ENCODE results near the gene ACAT2. TPM values are rescaled to one million over a fixed set of nuclear protein-coding genes. Genes with fewer than 3 reads are reported as not detected.

ACAT2 gene
- total and polyA plus RNA-seq, 3 donors from 2014 or later, result 15.8 to 45.9 (median 17.1) TPM

DNA sequence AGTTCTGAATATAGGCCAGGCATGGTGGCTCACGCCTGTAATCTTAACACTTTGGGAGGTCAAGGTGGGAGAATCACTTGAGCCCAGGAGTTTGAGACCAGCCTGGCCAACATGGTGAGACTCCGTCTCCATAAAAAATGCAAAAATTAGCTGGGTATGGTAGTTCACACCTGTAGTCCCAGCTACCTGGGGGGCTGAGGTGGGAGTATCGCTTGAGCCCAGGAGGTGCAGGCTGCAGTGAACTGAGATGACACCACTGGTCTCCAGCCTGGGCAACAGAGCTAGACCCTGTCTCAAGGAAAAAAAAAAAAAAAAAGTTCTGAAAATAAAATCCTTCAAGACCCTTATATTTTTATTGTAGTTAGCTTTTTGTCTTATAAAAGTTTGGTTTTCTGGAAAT lies 46.2 kb upstream of the ACAT2 start:
- 95 to 100% methylated on average over 3 of the region's 3 CpGs for WGBS, 2 donors
- Histone ChIP-seq H3K27ac (peak overlapping the region; percentile 13 to 84), H3K27me3 (no peaks in the 10 kb centered on the region), H3K36me3 (ENCODE audit: low read depth, missing control alignments) (no peaks in the 10 kb centered on the region), H3K4me3 (no peak overlapping the region), H3K9me3 (no peaks in the 10 kb centered on the region), H3K4me1 (peaks cover 8% of the 10 kb centered on the region)
- intact Hi-C loops (cut with DNase I; ENCODE audit: low total_unique reads), result no loop called here
- TF ChIP-seq, protein P1, sequence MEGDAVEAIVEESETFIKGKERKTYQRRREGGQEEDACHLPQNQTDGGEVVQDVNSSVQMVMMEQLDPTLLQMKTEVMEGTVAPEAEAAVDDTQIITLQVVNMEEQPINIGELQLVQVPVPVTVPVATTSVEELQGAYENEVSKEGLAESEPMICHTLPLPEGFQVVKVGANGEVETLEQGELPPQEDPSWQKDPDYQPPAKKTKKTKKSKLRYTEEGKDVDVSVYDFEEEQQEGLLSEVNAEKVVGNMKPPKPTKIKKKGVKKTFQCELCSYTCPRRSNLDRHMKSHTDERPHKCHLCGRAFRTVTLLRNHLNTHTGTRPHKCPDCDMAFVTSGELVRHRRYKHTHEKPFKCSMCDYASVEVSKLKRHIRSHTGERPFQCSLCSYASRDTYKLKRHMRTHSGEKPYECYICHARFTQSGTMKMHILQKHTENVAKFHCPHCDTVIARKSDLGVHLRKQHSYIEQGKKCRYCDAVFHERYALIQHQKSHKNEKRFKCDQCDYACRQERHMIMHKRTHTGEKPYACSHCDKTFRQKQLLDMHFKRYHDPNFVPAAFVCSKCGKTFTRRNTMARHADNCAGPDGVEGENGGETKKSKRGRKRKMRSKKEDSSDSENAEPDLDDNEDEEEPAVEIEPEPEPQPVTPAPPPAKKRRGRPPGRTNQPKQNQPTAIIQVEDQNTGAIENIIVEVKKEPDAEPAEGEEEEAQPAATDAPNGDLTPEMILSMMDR (IDR thresholded peaks at IDR 0.05), result no peak
- no peak for TF ChIP-seq POLR2A (IDR thresholded peaks at IDR 0.05)
- DNase-seq, result no peak

DNA sequence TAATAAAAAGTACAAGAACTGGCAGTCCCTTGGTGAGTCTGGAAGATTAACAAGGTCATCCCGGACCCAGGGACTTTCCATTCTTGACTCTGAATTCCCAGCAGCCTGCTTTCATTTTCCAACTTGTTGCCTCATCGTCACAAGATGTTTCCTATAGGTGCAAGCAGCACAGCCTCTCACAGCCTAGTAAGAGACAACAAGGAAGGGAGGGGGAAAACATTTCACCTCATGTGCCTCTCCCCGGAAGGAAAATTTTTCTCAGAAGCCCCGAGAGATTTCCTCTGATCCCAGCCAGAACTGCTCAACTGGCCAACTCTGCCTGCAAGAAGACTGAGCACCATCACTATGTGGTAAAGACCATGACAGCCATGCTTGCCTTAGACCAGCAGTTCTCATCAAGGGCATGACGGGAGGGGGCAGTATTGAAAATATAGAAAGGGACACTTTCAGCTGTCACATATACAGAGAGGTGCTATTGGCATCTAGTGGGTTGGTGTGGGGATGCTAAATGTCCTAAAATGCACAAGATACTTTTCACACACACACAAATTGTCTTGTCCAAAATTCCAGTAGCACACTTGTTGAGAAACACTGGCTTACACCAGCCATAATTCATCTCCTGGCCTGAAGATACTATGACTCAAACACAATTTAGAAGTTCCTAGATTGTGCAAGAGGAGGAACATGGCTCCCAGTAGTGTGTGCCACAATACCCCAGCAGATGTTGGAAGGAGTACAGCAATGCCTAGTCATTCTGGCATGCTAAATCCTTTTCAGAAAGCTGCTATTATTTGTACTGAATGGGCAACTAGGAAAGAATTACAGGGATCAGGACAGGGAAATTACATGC lies 45.4 kb upstream of the ACAT2 start:
- TF ChIP-seq, protein P1 (IDR thresholded peaks at IDR 0.05), result no peak
- no peak for TF ChIP-seq POLR2A (IDR thresholded peaks at IDR 0.05)
- intact Hi-C loops (cut with DNase I; ENCODE audit: low total_unique reads), result no loop called here
- 35 to 46% methylated on average over 5 of the region's 5 CpGs for WGBS, 2 donors
- peak; percentile 63 for DNase-seq
- Histone ChIP-seq H3K9me3 (no peaks in the 10 kb centered on the region), H3K4me3 (no peak overlapping the region), H3K27me3 (no peaks in the 10 kb centered on the region), H3K36me3 (ENCODE audit: low read depth, missing control alignments) (no peaks in the 10 kb centered on the region), H3K27ac (peak overlapping the region; percentile 13 to 84), H3K4me1 (peaks cover 8% of the 10 kb centered on the region)

DNA sequence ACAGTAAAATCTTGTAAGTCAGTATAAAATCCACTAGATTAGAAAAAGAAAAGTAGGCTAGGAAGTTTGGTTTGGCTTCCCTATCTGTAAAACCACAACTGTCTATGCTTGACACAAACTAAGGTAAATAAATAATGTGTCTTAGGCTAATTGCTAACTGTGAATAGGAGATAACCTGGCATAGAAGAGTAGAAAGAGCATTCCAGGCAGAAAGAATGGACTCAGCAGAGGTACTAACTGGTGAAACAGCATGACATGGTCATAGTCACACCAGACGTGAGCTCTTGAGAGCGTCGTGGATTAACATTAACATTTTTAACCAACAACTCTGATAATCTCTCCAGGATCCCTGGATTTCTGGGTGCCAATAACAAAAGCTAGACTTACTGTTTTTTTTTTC lies 43.2 kb upstream of the ACAT2 start:
- Histone ChIP-seq H3K27ac (no peak overlapping the region), H3K4me1 (peaks cover 8% of the 10 kb centered on the region), H3K27me3 (no peaks in the 10 kb centered on the region), H3K9me3 (no peaks in the 10 kb centered on the region), H3K36me3 (ENCODE audit: low read depth, missing control alignments) (no peaks in the 10 kb centered on the region), H3K4me3 (no peak overlapping the region)
- TF ChIP-seq, protein P1 (IDR thresholded peaks at IDR 0.05), result no peak
- TF ChIP-seq POLR2A (IDR thresholded peaks at IDR 0.05), result no peak
- no peak for DNase-seq
- intact Hi-C loops (cut with DNase I; ENCODE audit: low total_unique reads), result no loop called here
- WGBS, 2 donors, result 79 to 83% methylated on average over 3 of the region's 3 CpGs

GRCh38 chr6:159719287-159719686 lies 42.6 kb upstream of the ACAT2 start:
- no peak overlapping the region for H3K27ac ChIP-seq

More at GRCh38 chr6:159719287-159719686, 42.6 kb upstream of the ACAT2 start:
- H3K4me1 ChIP-seq, result peaks cover 8% of the 10 kb centered on the region
- DNase-seq, result no peak
- no peaks in the 10 kb centered on the region for H3K36me3 ChIP-seq (ENCODE audit: low read depth, missing control alignments)
- no peaks in the 10 kb centered on the region for H3K27me3 ChIP-seq
- intact Hi-C loops (cut with DNase I; ENCODE audit: low total_unique reads), result no loop called here
- H3K9me3 ChIP-seq, result no peaks in the 10 kb centered on the region
- no peak overlapping the region for H3K4me3 ChIP-seq
- TF ChIP-seq, protein P1 (IDR thresholded peaks at IDR 0.05), result no peak
- no peak for TF ChIP-seq POLR2A (IDR thresholded peaks at IDR 0.05)
- 91 to 96% methylated on average over 5 to 7 of the region's 7 CpGs for WGBS, 2 donors

Data from testis (tissue), 3 donors.